ENCODE data around the gene PTPRK.

PTPRK gene

DNA sequence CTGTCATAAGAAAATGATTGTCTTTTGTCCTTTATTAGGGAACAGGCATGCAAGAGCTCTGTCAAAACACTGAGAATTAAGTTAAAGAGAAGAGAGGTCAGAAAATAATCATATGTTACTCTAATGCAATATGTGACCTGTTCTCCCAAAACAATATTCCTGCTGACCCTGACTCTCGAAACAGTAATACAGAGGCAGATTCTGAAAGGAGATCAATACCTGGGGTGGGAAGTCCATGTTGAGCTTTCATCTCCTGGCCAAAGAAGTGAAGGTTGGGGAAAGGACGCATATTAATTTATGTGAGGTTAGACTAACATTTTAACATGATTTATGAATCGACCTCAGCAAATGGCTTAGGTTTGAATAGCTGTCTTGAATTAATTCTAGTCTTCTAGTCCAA lies 243.0 kb downstream of the PTPRK start:
- no peak for DNase-seq

DNA sequence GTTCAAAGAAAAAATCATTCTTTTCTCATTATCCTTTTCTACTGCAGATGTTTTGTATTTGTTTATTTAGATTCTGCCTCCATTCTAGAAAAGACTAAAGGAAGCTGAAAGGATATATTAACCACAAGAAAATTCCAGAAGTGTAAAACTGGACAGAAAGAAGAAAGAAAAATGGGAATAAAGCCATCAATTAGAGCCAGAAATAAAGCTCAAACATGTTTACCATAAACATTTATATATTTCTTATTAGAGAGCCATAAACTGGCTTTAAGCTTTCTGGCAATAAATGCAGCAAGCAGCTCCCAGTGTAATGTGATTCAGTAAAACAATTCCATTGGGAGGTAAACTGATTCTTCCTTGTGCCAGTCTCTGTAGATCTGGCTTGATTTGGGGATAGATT lies 244.1 kb downstream of the PTPRK start:
- no peak for DNase-seq

DNA sequence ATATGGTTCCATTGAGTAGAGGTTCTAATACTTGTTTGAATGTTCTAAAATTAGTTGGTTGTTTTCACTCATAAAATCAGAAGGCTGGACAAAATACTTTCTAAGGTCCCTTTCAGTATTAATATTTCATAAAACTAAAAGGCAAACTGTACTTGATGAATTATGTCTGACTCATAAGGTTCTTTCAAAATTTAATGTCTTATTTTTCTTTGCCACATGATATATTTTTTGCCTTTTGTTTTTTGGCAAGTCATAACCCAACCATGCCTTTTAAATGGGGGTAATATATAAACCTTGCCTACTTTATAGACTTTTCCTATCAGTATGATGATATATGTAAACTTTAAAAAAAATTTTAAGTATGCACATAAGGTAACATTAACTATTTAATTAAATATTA lies 244.7 kb downstream of the PTPRK start:
- DNase-seq, result no peak

DNA sequence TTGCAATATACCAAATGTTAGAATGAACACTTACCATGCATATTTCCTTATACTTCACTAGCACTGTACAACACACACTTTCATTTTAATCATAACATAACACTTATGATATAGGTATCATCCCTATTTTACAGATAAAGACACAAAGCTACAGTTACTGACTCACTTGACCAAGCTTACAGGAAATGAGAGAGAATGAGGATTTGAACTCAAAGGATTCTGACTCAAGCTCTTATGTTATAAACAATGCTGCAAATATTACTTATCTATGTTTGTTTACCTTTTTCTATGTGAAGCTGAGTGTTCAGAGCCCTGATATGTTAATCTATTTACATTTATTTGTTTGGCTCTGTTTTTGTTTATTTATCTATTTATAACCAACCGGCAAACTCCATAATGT lies 245.4 kb downstream of the PTPRK start:
- no peak for DNase-seq

DNA sequence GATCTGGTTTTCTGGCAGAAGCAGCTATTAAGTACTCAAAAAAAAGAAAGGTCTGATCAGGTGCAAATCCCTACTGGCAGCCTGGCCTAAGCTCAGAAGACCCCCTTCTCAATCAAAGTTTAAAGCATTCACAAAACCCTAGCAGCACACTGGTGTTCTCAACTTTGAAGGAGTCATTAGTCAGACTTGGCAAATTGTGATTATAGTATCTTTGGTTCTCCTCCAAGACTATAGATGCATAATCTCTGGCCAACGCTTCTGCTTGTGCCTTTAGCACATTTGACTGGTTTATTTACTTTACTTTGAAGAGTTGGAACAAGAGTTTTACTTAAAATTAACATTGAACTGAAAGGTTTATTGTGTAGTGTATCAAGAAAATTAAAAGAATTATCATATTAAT lies 248.9 kb downstream of the PTPRK start:
- no peak for DNase-seq

DNA sequence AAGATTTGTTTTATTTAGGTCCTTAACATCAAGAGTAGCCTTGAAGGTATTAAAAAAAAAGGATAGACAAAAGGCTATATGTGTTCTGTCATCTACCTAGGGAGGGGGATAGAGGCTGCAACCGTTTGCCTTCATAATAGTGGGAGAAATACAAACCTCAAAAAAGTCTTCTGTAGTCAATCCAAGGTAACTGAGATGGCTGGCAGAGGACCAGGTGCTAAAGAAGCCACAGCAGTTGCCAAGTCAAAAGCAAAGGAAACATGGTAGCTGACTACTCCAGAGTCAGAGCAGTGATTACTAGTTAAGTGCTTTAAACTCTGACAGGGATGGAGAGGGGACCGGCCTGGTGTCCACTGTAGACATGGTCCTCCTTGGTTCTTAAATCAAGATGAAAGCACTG lies 249.4 kb downstream of the PTPRK start:
- DNase-seq, result no peak

DNA sequence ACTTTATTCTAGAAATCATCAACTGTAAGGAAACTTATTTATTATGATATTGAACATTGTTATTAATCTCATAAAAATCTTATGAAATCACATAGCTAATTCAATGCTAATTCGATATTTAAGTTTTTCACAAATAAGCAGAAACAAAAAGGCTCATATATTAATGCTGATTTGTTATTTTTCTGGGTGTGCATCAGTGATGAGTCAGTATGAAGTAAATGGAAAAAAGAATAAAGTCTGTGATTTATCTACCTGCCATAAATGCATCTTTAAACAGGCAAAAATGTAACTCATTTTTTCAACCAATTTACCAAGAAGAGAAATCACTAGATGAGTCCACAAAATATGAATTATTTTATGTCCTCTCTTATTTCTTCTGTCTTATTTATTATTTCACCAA lies 253.5 kb downstream of the PTPRK start:
- no peak for DNase-seq

DNA sequence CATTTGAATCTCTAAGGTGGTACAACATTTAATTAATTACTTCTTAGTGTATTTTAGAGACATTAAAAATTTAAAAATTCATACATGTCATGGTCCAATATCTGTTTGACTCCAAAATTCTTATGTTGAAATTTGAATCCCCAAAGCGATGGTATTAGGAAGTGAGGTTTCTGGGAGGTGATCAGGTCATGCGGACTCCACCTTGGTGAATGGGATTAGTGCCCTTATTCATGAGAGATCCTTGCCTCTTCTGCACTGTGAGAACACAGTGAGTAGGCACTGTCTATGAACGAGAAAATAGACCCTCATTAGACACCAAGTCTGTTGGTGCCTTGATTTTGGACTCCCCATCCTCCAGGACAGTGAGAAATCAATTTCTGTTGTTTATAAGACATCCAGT lies 254.7 kb downstream of the PTPRK start:
- no peak for DNase-seq

DNA sequence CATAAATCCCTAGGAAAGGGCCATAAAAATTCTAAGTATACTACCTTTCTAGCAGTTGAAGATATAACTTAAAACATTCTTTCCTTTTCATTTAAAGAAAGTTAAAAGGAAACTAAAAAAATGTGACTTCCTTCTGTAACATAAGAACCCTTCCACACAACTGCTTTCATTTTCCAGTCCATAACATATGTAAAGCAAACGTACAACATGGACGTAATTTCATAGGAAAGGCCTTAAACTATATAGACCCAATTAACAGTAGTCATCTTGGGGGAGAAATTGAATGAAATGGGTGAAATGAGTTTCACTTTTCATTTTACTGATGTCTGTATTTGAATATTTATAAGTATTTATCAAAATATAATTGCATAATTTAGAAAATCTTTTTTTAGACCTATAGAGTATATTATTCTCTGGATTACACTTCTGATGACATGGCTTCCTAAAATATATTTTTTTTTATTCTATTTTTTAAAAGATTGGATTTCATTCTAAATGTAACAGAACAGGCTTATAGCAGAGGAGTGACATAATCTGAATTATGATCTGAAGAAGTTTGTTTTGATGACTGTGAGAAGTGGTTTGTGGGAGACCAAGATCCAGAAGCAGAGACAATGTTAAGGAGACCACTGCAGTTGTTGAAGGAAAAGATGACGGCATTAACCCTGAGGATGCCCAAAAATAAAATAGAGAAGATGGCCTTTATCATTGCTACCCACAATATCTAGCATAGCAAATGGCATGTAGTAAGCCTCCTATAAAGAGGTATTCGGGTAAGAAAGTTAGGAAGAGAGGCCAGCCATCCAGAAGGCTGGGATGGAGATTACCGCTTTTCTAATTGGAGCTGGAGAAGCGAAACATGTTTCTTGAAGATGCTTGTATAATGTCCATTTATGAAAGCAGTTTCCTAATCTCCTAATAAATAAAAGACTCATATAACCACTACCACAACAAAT lies 260.4 kb downstream of the PTPRK start:
- DNase-seq, result no peak

DNA sequence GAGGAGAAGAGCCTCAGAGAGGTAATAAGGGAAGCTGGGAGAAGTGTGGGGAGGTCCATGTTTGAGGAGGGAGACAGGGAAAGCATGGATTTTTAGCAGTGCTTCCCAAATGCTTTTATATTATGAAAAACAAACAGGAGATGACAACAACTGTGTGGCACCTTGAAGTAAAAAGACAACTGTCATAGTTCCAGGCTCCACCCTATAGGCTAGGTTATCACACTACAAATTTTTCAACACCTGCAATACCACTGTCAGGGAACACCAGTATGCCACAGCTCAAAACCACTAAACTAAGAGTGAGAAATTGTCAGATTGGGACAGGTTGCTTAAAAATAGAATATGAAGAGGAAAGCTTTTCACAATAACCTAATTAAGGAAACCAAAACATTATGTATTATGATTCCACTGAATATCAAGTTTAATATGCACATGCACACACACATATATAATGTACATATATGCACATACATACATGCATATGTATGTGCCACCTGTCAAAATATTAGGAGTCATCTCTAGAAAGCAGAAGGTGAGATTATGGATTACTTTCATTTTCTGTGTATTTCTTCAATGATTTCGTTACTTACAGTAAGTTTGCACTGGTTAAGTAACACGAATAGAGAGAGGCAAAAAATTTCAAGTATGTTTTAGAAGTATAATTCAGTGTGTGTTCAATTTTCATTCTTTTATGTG lies 261.2 kb downstream of the PTPRK start:
- no peak for DNase-seq

DNA sequence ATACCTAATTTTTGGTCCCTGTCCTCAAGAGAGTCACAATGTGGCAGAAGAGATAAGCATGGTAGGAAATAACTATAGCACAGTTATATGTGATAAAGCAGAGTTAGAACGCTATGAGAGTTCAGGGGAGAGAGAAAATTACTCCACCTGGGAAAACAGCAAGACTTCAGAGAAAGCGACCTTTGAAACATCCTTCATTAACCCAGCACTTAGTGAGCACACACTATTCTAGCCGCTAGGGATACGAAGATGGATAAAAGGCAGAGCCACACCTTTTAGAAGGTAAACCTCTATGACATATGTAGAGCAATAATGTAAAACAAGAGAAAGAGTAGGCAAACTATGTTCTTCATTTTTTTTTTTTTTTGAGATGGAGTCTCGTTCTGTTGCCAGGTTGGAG lies 264.3 kb downstream of the PTPRK start:
- no peak for DNase-seq

DNA sequence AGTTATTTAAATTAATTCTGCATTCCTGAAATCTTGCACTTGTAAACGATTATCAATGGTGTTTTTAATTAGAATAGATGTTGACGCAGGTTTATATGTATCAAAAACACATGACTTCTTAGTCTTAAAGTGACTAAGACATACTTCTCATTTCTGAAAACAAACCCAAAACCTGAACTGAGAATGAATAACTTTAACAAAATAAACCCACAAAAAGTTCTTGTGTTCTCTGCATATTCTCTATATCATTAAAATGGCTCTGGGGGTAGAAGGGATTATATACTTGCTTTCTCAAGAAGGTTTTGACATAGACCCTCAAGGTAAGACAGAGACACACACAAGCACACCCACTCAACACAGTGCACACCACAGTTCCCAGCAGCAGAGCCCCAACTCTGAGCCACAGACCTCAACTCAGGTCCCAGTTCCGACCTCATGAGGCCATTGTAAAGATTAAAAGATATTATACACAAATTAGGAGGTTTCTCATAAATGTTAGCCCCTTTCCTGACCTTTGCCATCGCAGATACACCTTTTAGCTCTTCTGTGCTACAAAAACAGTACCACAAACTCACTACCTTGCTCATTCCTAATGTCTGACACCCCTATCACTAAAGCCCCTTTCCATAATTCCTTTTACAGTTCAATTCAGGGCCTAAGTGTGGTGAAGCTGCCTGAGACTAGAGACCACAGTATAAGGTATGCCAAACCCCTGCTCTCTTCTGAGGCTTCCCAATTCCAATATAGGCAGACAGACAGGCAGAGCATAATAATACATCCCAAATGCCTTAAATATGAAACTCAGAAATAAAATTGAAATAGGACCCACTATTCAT lies 267.8 kb downstream of the PTPRK start:
- no peak for DNase-seq

DNA sequence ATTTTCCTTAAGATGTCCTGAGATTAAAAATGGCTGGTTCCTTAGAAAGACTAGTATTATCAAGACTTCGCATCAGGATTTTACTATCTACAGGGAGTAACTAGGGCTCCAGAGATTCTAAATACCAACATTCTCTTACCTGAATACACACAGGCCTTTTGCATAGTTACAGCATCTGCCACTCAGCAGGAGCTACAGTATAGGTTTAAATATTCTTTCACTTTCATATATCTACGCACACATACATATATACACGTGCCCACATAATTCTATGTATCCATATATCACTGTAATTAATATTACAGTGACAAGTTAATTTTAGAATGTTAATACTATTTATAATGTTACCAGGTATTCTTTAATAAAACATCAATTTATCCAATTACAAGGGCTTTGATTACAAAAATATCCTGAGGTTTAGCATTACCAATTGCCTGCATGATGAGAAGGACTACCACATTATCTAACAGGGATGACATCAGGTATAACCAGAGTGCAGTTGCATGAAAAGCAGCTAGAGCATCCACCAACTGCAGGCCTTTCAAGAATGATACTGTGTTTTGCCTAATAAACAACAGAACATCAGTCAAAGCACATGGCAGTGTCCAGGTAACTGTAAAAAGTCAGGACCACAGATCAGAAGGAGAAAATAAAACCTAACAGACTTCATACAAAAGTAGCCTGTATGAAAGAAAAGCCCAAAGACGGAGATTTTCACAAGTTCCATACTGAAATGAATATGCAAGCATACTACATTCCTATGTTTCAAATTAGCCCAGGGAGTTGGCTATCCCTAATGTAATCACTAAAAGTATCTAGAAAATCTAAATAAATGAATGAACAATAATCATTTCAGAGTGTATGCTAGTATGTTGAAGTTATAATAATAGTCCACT lies 268.7 kb downstream of the PTPRK start:
- no peak for DNase-seq

DNA sequence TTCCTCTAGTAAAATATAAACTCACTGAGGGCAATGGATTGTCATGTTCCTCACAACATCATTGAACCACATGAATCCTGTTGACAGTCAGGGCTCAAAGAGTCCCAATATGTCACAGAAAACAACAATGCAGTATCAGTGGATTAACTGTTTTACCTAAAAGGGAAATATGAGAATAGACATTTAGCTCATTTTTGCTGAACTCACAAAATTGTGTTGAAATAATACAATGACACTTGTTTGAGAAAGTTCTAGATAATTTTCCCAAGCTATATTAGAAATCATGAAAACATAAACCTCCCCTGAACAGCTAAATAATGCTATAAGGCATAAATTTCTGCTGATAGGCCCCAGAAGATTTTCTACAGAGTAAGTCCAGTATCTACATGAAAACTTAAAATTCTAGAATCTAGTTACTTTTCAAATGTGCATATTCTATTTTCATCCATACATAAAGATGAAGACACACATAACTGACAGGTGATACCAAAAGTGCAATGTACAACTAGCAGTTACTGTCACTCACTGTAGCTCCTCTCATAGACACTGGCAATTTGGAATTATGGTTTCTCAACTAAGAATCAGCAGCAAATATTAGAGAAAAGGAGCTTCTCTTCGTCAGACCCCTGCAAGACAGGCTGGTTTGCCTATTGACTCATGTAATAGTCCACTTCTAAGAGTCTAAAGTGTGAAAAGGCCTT lies 269.9 kb downstream of the PTPRK start:
- no peak for DNase-seq

DNA sequence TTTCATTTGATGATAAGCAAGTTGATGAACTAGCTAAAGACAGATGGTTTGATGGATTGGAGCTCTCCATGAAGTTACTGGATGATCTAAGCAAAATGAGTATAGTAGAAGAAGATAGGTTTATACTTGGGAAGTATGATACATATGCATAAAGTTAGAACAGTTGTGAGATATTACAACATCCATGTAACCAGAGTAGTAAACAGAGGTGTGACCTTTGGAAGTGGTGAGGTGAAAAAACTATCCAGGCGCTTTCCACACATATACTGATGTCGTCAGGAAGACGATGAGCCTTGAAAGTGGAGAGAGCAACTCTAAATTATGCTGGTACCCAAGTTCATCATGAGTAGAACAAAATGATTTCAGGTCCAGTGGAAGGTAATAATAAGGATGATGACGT lies 271.0 kb downstream of the PTPRK start:
- DNase-seq, result no peak

DNA sequence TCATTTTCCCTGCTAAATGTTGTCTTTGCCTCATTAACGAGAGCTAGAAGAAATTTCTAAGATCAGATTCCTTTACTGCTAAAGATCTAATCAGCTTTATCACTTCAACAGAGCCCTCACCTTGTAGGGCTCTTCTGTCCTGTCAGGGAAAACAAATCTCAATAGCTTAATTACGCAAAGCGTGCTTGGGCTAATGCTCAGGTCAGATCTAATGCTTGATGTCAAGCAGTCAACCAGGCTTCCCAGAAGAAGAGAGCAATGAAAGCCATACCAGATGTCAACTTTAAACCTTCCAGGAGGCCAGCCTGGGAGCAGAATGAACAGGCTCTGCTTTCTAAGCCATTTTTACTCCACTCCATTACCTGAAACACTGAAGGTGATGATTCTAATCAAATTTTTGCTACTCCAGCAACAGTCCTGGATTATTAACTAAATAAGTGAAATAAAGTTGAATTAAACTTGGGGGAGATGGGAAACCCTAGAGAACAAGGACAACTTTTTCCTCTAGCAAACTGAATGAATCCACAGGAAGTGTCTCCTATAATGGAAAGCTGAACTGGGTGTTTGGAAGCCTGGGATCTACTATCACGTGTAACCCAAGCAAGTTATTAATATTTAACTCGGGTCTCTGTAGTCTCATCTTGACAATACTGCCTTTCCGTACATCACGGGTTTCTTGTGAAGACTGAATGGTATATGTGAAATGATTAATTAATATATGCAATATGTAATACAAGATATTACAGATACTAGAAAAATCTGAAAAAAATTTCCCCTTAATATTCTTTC lies 273.7 kb downstream of the PTPRK start:
- no peak for DNase-seq

DNA sequence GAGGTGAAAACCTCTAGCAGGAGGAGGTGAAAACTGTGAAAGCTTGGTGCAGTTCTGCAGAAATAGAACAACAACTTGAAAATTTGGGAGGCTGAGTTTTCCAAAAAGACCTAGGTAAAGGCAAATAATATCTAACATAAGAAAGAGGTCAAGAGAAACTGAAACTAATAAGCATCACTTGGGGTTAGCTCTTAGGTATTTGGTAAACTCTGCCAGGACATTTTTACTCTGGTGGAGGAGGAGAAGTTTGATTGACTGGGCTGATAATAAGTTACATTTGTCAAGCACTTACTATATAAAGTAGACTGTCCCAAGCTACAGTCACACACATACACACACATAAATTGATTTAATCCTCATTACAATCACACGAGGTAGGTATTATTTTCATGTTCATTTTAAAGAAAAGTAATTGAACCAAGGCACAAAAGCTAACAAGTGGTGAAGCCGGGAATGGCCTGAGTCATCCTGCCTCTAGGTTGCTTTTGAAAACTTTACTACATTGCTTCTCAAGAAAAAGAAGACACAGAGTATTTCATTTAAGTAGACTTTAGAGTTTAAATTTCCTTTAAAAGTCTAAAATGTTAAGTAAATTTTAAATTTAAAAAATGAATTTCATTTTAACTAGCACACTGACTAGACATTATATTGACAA lies 275.5 kb downstream of the PTPRK start:
- no peak for DNase-seq

DNA sequence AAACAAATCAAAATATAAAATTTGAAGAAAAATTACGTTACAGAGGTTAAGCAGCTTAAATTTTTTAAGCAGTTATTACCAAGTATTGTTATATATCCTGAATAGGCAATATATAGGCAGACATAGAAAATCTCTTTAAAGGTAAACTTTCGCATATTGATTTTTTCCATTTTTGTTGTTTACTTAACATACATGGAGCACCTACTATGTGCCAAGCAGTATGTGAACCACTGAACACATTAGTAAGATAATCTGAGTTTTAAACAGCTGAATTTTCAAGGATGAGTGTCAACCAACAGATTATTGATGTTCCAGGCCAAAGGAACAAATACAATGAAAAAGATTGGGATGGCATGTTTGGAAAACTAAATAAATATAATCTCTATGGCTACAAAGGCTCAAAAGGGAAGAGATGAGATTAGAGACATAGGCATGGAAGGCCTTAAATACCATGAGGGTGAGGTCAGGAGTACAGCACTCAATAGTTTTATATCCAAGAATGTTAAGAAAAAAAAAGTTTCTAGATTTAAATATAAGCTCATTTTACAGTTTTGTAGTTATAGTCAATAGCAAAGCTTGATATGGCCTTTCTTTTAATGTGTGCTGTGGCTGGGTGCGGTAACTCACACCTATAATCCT lies 277.5 kb downstream of the PTPRK start:
- no peak for DNase-seq

DNA sequence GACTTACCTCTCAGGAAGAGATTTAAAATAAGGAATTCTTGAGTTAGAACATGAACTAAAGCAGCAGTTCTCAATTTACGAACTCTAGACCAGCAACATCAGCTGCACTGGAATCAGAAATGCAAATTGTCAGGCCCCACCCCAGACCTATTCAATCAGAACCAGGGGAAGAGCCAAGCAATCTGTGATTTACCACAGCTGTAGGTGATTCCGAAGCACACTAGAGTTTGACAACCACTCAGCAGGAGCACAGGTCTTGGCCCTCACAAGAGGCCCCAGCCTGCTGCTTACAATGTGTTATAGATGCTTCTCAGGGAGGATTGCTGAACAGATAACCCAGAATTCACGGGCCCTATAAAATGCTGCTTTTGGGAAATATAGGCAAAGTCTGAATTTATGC lies 279.2 kb downstream of the PTPRK start:
- DNase-seq, result no peak

DNA sequence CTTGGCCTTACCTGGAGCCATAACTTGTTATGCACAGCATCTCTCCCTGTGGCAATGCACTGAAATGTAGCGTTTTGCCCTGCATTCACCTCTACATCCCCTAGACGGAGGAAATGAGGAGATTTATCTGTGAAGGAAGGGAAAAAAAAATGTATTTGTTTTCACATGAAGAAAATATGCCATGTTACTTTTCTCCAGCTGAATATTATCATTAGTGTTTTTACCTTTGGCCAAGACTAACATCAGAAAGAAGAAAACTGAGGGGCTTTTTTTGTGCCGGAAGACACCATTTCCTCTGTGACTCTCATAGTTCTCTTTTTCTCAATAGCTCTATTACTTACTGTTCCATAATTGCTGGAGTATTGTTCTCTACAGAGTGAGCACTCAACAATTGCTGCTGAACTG lies 280.4 kb downstream of the PTPRK start:
- DNase-seq, result no peak

Measured in T-helper 9 cell (primary cell).